CD4-positive, alpha-beta T cell treated with Interleukin-17A for 1 hour (primary cell): ENCODE measurements around the gene RAB34.
A peak's percentile ranks its signal among the peaks of the same experiment; 100 is the strongest.

Experiments used
- DNase-seq: peaks from one replicate; pipeline ENCODE4 v3.0.0-alpha.2; 2020

Gene RAB34

GRCh38 chr17:28717578-28718332 lies at the start of gene RAB34:
TSS of gene RAB34 (minus strand) at chr17:28717868. CDS start at chr17:28717266, 602 bp downstream.
- no peak for DNase-seq

GRCh38 chr17:28765038-28765437 lies 47.4 kb upstream of the RAB34 start:
- DNase-seq: no peak

GRCh38 chr17:28763804-28764266 lies 46.2 kb upstream of the RAB34 start:
- DNase-seq: peak; percentile 86

- DNase-seq: no peak
These were observed 45.6 kb upstream of the RAB34 start for GRCh38 chr17:28763137-28763799.

GRCh38 chr17:28760601-28761562 lies 43.2 kb upstream of the RAB34 start:
- no peak for DNase-seq

- no peak for DNase-seq
These were observed 41.7 kb upstream of the RAB34 start for GRCh38 chr17:28759256-28759865.

- DNase-seq: no peak
These were observed 40.9 kb upstream of the RAB34 start for GRCh38 chr17:28758411-28759121.

- DNase-seq: no peak
These were observed 38.6 kb upstream of the RAB34 start for GRCh38 chr17:28756049-28756804.

- DNase-seq: no peak
These were observed 37.8 kb upstream of the RAB34 start for GRCh38 chr17:28755486-28755885.

- DNase-seq: no peak
These were observed 34.1 kb upstream of the RAB34 start for GRCh38 chr17:28751600-28752366.

- DNase-seq: peak; percentile 92
These were observed 32.7 kb upstream of the RAB34 start for GRCh38 chr17:28750178-28751047.

GRCh38 chr17:28749516-28750177 lies 32.0 kb upstream of the RAB34 start:
- no peak for DNase-seq

- no peak for DNase-seq
These were observed 31.3 kb upstream of the RAB34 start for GRCh38 chr17:28748852-28749515.

GRCh38 chr17:28747801-28748750 lies 30.4 kb upstream of the RAB34 start:
- DNase-seq: no peak

GRCh38 chr17:28747051-28747691 lies 29.5 kb upstream of the RAB34 start:
- DNase-seq: no peak

GRCh38 chr17:28746611-28747050 lies 29.0 kb upstream of the RAB34 start:
- no peak for DNase-seq
